ENCODE measurements around the gene SMPD1. TPM values are rescaled to one million over a fixed set of nuclear protein-coding genes. Genes with fewer than 3 reads are reported as not detected.

The SMPD1 gene
- total and polyA plus RNA-seq, 2 of the 8 experiments (the other 6 are each of a cell fraction or from before 2014, with no cell fraction given) = 1.9 to 2.4 TPM

- Histone ChIP-seq H3K9ac (replicated peaks in 1 of 4; ENCODE audit: extremely low read depth in 1 of 4, low read depth in 3 of 4, low read length in 3 of 4) (no peak overlapping the region), H3K4me1 (replicated peaks in 1 of 4; ENCODE audit: control insufficient read depth in 3 of 4, insufficient read depth in 4 of 4, low read length in 3 of 4) (no peaks in the 10 kb centered on the region), H3K79me1 (ENCODE audit: low read depth, low read length) (no peaks in the 10 kb centered on the region), H3K4me3 (ENCODE audit: extremely low read depth in 1 of 4, insufficient read depth in 2 of 4, low read depth in 3 of 4, low read length in 4 of 4) (no peak overlapping the region), H2BK20ac (ENCODE audit: low read length) (no peak overlapping the region), H2BK15ac (ENCODE audit: low read length) (no peak overlapping the region), H3K23ac (ENCODE audit: insufficient read length) (no peak overlapping the region), H3K4ac (replicated peaks; ENCODE audit: insufficient read length, low read depth, low read length) (no peak overlapping the region), H3K36me3 (ENCODE audit: control insufficient read depth in 2 of 4, insufficient read depth in 4 of 4, low read length in 3 of 4) (no peaks in the 10 kb centered on the region), H2BK120ac (replicated peaks; ENCODE audit: low read depth, low read length) (no peak overlapping the region), H4K91ac (replicated peaks; ENCODE audit: insufficient read length, low read length) (no peak overlapping the region), H3K79me2 (ENCODE audit: control insufficient read depth in 1 of 2, insufficient read depth in 2 of 2, low read length in 2 of 2) (no peaks in the 10 kb centered on the region), H2BK12ac (ENCODE audit: low read depth, low read length) (no peak overlapping the region), H4K20me1 (replicated peaks in 1 of 2; ENCODE audit: control insufficient read depth in 1 of 2, insufficient read depth in 2 of 2, low read length in 2 of 2) (no peaks in the 10 kb centered on the region), H4K8ac (ENCODE audit: extremely low read depth, insufficient read depth, low read length) (no peak overlapping the region), H2AK5ac (ENCODE audit: low read depth, low read length) (no peak overlapping the region), H3K18ac (ENCODE audit: extremely low read depth, low read length) (no peak overlapping the region), H3K27ac (ENCODE audit: low read depth, low read length) (no peak overlapping the region), H2BK5ac (ENCODE audit: low read depth, low read length) (no peak overlapping the region), H3K23me2 (ENCODE audit: low read depth, low read length) (no peaks in the 10 kb centered on the region), H3K9me3 (ENCODE audit: insufficient read depth in 2 of 2, low read depth in 1 of 2, low read length in 1 of 2) (no peaks in the 10 kb centered on the region), H2AFZ (ENCODE audit: low read length) (no peak overlapping the region), H3K56ac (replicated peaks; ENCODE audit: insufficient read length, low read depth, low read length) (no peak overlapping the region), H3K14ac (ENCODE audit: insufficient read length) (no peak overlapping the region), H4K5ac (ENCODE audit: insufficient read length, low read depth, low read length) (no peak overlapping the region), H3K4me2 (ENCODE audit: insufficient read depth in 1 of 2, low read depth in 2 of 2, low read length in 2 of 2) (no peak overlapping the region), H3K27me3 (replicated peaks in 1 of 4; ENCODE audit: control insufficient read depth in 3 of 4, extremely low read depth in 1 of 4, insufficient read depth in 3 of 4, low read length in 3 of 4) (no peaks in the 10 kb centered on the region)
- WGBS, 2 experiments (ENCODE audit: extremely low coverage in 1 of 2, insufficient coverage in 1 of 2, insufficient read length in 1 of 2, insufficient replicate concordance in 2 of 2, low coverage in 1 of 2, low lambda C conversion rate in 2 of 2, missing lambda C conversion rate in 1 of 2) = 89% methylated on average over 12 of the region's 12 CpGs; no CpG with 5 or more reads in 1 of the 2 experiments
- DNase-seq (ENCODE audit: low read depth in 1 of 2, low spot score in 2 of 2) = no peak
- CTCF ChIA-PET (ENCODE audit: partially characterized antibody) = interaction anchor here (0.6 to 22.7 kb wide), 15 partner anchors 9 to 69 kb away, joined by 3 to 585 read pairs (median 12); partner anchors contain the start of genes DNHD1, SMPD1 and TRIM3
- POLR2A ChIA-PET (ENCODE audit: partially characterized antibody) = no interaction called here
- no peak for FAIRE-seq
- TF ChIP-seq TAF7 (optimal IDR thresholded peaks at IDR 0.05; ENCODE audit: borderline replicate concordance, low read depth, low read length) (no peak), SP2 (IDR thresholded peaks at IDR 0.05; ENCODE audit: low read length) (no peak), CBX5 (IDR thresholded peaks at IDR 0.05; ENCODE audit: low read depth, low read length) (no peak), CHD2 (IDR thresholded peaks at IDR 0.05; ENCODE audit: low read length) (no peak), SUZ12 (IDR thresholded peaks at IDR 0.05; ENCODE audit: low read length) (no peak)
These were observed 47.1 kb downstream of the SMPD1 start for GRCh38 chr11:6437423-6437822.
